GM19193 (cell line): ENCODE results near the gene CHI3L1.

ENCODE experiments used
- POLR2A ChIP-seq: IDR thresholded peaks from 4 replicates; pipeline ENCODE4 v1.6.1; 2011; ENCODE audit not compliant: insufficient read depth, insufficient read length; ENCODE audit errors: extremely low read depth

The CHI3L1 gene

GRCh38 chr1:203129501-203130231, 56.8 kb downstream of the CHI3L1 start:
- no peak for TF ChIP-seq POLR2A
